Astrocyte (in vitro differentiated cells and primary cell): Measurements from ENCODE around the gene GALNT17. TPM values are rescaled to one million over a fixed set of nuclear protein-coding genes. Genes with fewer than 3 reads are reported as not detected.

Source experiments
- DNase-seq: peaks from one replicate; pipeline ENCODE4 v3.0.0-alpha.2; 2010; ENCODE audit warnings: low read depth
- FAIRE-seq: peaks from 2 replicates; lab custom pipeline; 2011; peaks lifted over from hg19 to GRCh38; lab: Jason Lieb, UNC
- H2AFZ ChIP-seq: 2 replicates; pipeline ENCODE4 v1.6.0; 2012; ENCODE audit warnings: low read depth, low read length, inconsistent platforms
- H3K27ac ChIP-seq: 2 replicates; pipeline ENCODE4 v1.5.1; 2011; ENCODE audit warnings: low read depth, low read length, inconsistent platforms
- H3K27me3 ChIP-seq: 2 replicates; pipeline ENCODE4 v1.6.0; 2011; ENCODE audit warnings: low read length, inconsistent platforms; ENCODE audit not compliant: insufficient read depth
- H3K36me3 ChIP-seq: 2 replicates; pipeline ENCODE4 v1.5.1; 2011; ENCODE audit warnings: low read length, inconsistent platforms; ENCODE audit not compliant: insufficient read depth
- H3K4me1 ChIP-seq: 2 replicates; pipeline ENCODE4 v1.5.1; 2011; ENCODE audit warnings: low read length, inconsistent platforms; ENCODE audit not compliant: insufficient read depth
- H3K4me2 ChIP-seq: 2 replicates; pipeline ENCODE4 v1.6.0; 2012; ENCODE audit warnings: low read length, inconsistent platforms
- H3K4me3 ChIP-seq: 2 replicates; pipeline ENCODE4 v1.5.1; 2011; ENCODE audit warnings: low read depth, mild to moderate bottlenecking, low read length, inconsistent platforms; ENCODE audit not compliant: insufficient read depth
- H3K79me2 ChIP-seq: 2 replicates; pipeline ENCODE4 v1.6.0; 2012; ENCODE audit warnings: mild to moderate bottlenecking, low read length, inconsistent platforms; ENCODE audit not compliant: insufficient read depth
- H3K9ac ChIP-seq: 2 replicates; pipeline ENCODE4 v1.6.0; 2012; ENCODE audit warnings: mild to moderate bottlenecking, low read length, inconsistent platforms
- H3K9me3 ChIP-seq: 2 replicates; pipeline ENCODE4 v1.5.1; 2012; ENCODE audit warnings: low read depth, mild to moderate bottlenecking, low read length, inconsistent platforms; ENCODE audit not compliant: insufficient read depth
- H4K20me1 ChIP-seq: 2 replicates; pipeline ENCODE4 v1.6.0; 2012; ENCODE audit warnings: low read length, inconsistent platforms; ENCODE audit not compliant: insufficient read depth
- H3K27ac Mint-ChIP-seq: one replicate; pipeline ENCODE4 v1.8.0; 2021; ENCODE audit warnings: mild to moderate bottlenecking, mixed read lengths; ENCODE audit not compliant: unreplicated experiment
- H3K27me3 Mint-ChIP-seq: one replicate; pipeline ENCODE4 v1.8.0; 2021; ENCODE audit warnings: low read depth, mixed read lengths; ENCODE audit not compliant: unreplicated experiment
- H3K36me3 Mint-ChIP-seq: one replicate; pipeline ENCODE4 v1.8.0; 2021; ENCODE audit warnings: low read depth, mixed read lengths; ENCODE audit not compliant: unreplicated experiment
- H3K4me1 Mint-ChIP-seq: one replicate; pipeline ENCODE4 v1.8.0; 2021; ENCODE audit warnings: low read depth, mixed read lengths; ENCODE audit not compliant: unreplicated experiment
- H3K4me3 Mint-ChIP-seq: one replicate; pipeline ENCODE4 v1.8.0; 2021; ENCODE audit warnings: mild to moderate bottlenecking, moderate library complexity, mixed read lengths; ENCODE audit not compliant: unreplicated experiment
- H3K9me3 Mint-ChIP-seq: one replicate; pipeline ENCODE4 v1.8.0; 2021; ENCODE audit warnings: mild to moderate bottlenecking, mixed read lengths; ENCODE audit not compliant: unreplicated experiment
- CTCF ChIP-seq: IDR thresholded peaks from 2 replicates; pipeline ENCODE4 v1.5.1; 2011; ENCODE audit warnings: low read depth, mild to moderate bottlenecking, inconsistent platforms, low read length, moderate library complexity; ENCODE audit not compliant: insufficient read depth
- EZH2 ChIP-seq: IDR thresholded peaks from 2 replicates; pipeline ENCODE4 v1.6.1; 2012; ENCODE audit warnings: mild to moderate bottlenecking, low read length, inconsistent platforms; ENCODE audit not compliant: insufficient read depth
- total RNA-seq: library from RNA; stranded (reverse); gene quantifications from 2 replicates; pipeline ENCODE4 v1.2.1, GENCODE V29; 2021

Gene GALNT17
- total RNA-seq, 1 donor from 2014 or later, result 7.8 TPM

GRCh38 chr7:71652510-71652909 is 520.6 kb downstream of the GALNT17 start:
- TF ChIP-seq CTCF (no peak), EZH2 (no peak)
- Mint-ChIP-seq H3K4me1 (peaks cover 3% of the 10 kb centered on the region), H3K27ac (no peak overlapping the region), H3K27me3 (no peaks in the 10 kb centered on the region), H3K4me3 (no peak overlapping the region), H3K36me3 (peaks cover 4% of the 10 kb centered on the region), H3K9me3 (peaks cover 13% of the 10 kb centered on the region)
- Histone ChIP-seq H3K79me2 (no peaks in the 10 kb centered on the region), H3K4me1 (no peaks in the 10 kb centered on the region), H3K27me3 (no peaks in the 10 kb centered on the region), H3K9ac (no peak overlapping the region), H3K4me3 (no peak overlapping the region), H3K9me3 (peaks cover 7% of the 10 kb centered on the region), H3K27ac (no peak overlapping the region), H3K4me2 (no peak overlapping the region), H2AFZ (no peak overlapping the region), H3K36me3 (no peaks in the 10 kb centered on the region), H4K20me1 (no peaks in the 10 kb centered on the region)
- FAIRE-seq (no peak), DNase-seq (no peak)

GRCh38 chr7:71657386-71657785 is 525.4 kb downstream of the GALNT17 start:
- no peak overlapping the region for H3K9ac ChIP-seq
- FAIRE-seq, result no peak
- TF ChIP-seq CTCF (no peak), EZH2 (no peak)
- Mint-ChIP-seq H3K27me3 (no peaks in the 10 kb centered on the region), H3K36me3 (no peaks in the 10 kb centered on the region), H3K4me3 (no peak overlapping the region), H3K4me1 (no peaks in the 10 kb centered on the region), H3K27ac (no peak overlapping the region), H3K9me3 (no peaks in the 10 kb centered on the region)
- no peak for DNase-seq
- no peaks in the 10 kb centered on the region for H3K79me2 ChIP-seq
- no peaks in the 10 kb centered on the region for H3K4me1 ChIP-seq
- no peaks in the 10 kb centered on the region for H3K9me3 ChIP-seq
- H3K27ac ChIP-seq, result no peak overlapping the region
- no peak overlapping the region for H3K4me2 ChIP-seq
- no peak overlapping the region for H3K4me3 ChIP-seq
- H4K20me1 ChIP-seq, result no peaks in the 10 kb centered on the region
- H2AFZ ChIP-seq, result no peak overlapping the region
- no peaks in the 10 kb centered on the region for H3K27me3 ChIP-seq
- no peaks in the 10 kb centered on the region for H3K36me3 ChIP-seq

- Histone ChIP-seq H3K9me3 (no peaks in the 10 kb centered on the region), H3K36me3 (no peaks in the 10 kb centered on the region), H3K27me3 (no peaks in the 10 kb centered on the region), H3K4me2 (no peak overlapping the region), H3K9ac (no peak overlapping the region), H3K4me1 (no peaks in the 10 kb centered on the region), H2AFZ (no peak overlapping the region), H3K79me2 (no peaks in the 10 kb centered on the region), H3K27ac (no peak overlapping the region), H4K20me1 (no peaks in the 10 kb centered on the region), H3K4me3 (no peak overlapping the region)
- Mint-ChIP-seq H3K27me3 (no peaks in the 10 kb centered on the region), H3K36me3 (peaks cover 2% of the 10 kb centered on the region), H3K9me3 (no peaks in the 10 kb centered on the region), H3K4me3 (no peak overlapping the region), H3K27ac (no peak overlapping the region), H3K4me1 (no peaks in the 10 kb centered on the region)
- TF ChIP-seq CTCF (no peak), EZH2 (no peak)
- DNase-seq (no peak), FAIRE-seq (no peak)
These were observed 527.7 kb downstream of the GALNT17 start for GRCh38 chr7:71659622-71660021.
